ENCODE results near the gene RAD9A.

DNA sequence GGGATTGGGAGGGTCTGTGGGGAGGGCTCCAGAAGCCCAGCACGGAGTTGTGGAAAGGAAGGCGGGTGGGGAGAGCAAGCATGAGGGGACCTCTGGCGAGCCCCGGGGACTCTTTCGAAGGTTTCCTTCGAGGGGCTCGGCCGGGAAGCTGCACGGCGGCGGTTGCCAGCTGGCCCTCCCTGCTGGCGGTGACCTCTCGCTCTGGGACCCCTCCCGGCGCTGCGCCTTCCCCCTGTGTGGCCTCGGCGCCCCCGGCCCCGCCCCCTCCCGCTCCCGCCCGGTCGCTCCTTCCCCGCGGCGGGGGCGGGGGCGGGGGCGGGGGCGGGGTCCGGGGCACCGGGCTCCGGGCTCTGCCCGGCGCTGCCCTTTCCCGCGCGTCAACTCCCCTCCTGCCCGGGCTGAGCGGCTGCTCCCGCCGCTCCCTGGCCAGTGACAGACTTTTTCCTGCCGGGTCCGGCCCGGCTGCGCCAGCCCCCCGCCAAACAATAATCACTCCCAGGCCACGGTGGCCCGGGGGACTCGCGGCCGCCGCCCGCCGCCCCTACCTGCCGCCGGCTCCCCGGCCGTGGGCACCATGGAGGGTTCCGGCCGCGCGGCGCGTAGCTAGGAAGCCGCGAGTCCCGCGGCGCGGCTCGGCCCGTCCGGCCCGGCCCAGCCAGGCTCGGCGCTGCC lies 19.3 kb upstream of the RAD9A start:
- TF ChIP-seq, protein P1, sequence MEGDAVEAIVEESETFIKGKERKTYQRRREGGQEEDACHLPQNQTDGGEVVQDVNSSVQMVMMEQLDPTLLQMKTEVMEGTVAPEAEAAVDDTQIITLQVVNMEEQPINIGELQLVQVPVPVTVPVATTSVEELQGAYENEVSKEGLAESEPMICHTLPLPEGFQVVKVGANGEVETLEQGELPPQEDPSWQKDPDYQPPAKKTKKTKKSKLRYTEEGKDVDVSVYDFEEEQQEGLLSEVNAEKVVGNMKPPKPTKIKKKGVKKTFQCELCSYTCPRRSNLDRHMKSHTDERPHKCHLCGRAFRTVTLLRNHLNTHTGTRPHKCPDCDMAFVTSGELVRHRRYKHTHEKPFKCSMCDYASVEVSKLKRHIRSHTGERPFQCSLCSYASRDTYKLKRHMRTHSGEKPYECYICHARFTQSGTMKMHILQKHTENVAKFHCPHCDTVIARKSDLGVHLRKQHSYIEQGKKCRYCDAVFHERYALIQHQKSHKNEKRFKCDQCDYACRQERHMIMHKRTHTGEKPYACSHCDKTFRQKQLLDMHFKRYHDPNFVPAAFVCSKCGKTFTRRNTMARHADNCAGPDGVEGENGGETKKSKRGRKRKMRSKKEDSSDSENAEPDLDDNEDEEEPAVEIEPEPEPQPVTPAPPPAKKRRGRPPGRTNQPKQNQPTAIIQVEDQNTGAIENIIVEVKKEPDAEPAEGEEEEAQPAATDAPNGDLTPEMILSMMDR (IDR thresholded peaks at IDR 0.05; ENCODE audit: low read length) = no peak
- no peak for TF ChIP-seq EZH2 (IDR thresholded peaks at IDR 0.05; ENCODE audit: borderline replicate concordance, low read length)

Data from OCI-LY1 (cell line).